HEK293 (cell line): ENCODE data around the gene BMS1.

Experiments
- CTCF ChIA-PET: fragments of 350-600 bp; formaldehyde crosslinking; extraction: SDS; loops from one replicate; lab custom pipeline; 2021; ENCODE audit warnings: antibody characterized with exemption; lab: Yijun Ruan, JAX
- POLR2A ChIA-PET: fragments of 300-600 bp; formaldehyde crosslinking; extraction: SDS; loops from one replicate; lab custom pipeline; 2020; ENCODE audit warnings: antibody characterized with exemption, inconsistent platforms; lab: Yijun Ruan, JAX
- H3K27ac ChIP-seq: fragments of 200-500 bp; sonication (Bioruptor generic); 2 replicates; pipeline ENCODE4 v1.5.1; 2014; ENCODE audit warnings: low read depth, low read length, control low read depth, inconsistent platforms; ENCODE audit errors: extremely low read depth
- H3K36me3 ChIP-seq, 2 experiments: fragments of 200-500 bp in 1 of 2; sonication (Bioruptor generic) in 1 of 2; 1 replicate in 1 of 2; 2 replicates in 1 of 2; pipeline ENCODE4 v1.5.1; 2014 to 2017; ENCODE audit warnings: inconsistent platforms in 2 of 2, low read length in 2 of 2; ENCODE audit not compliant: control insufficient read depth in 2 of 2, insufficient read depth in 1 of 2
- H3K4me1 ChIP-seq: fragments of 200-500 bp; sonication (Bioruptor generic); 2 replicates; pipeline ENCODE4 v1.5.1; 2014; ENCODE audit warnings: mild to moderate bottlenecking, low read length, inconsistent platforms; ENCODE audit not compliant: control insufficient read depth, insufficient read depth
- H3K4me3 ChIP-seq: 2 replicates; pipeline ENCODE4 v1.5.1; 2011; ENCODE audit warnings: low read depth, mild to moderate bottlenecking, control low read depth, low read length, moderate library complexity
- H3K9me3 ChIP-seq: fragments of 200-500 bp; sonication (Bioruptor generic); 2 replicates; pipeline ENCODE4 v1.5.1; 2014; ENCODE audit warnings: low read depth, low read length, inconsistent platforms; ENCODE audit not compliant: control insufficient read depth, insufficient read depth
- ELK4 ChIP-seq: IDR thresholded peaks from 2 replicates; pipeline ENCODE4 v1.6.1; 2011; ENCODE audit warnings: mild to moderate bottlenecking, low read depth, low read length, borderline replicate concordance
- FEZF1 ChIP-seq: fragments of 450-650 bp; formaldehyde crosslinking; IDR thresholded peaks from 2 replicates; pipeline ENCODE4 v1.5.1; 2016; ENCODE audit warnings: missing biosample characterization, missing genetic modification characterization
- GFI1B ChIP-seq: fragments of 450-650 bp; formaldehyde crosslinking; IDR thresholded peaks from 2 replicates; pipeline ENCODE4 v1.5.1; 2016; ENCODE audit warnings: missing biosample characterization, missing genetic modification characterization
- GLI4 ChIP-seq: fragments of 450-650 bp; formaldehyde crosslinking; IDR thresholded peaks from 2 replicates; pipeline ENCODE4 v1.5.1; 2016; ENCODE audit warnings: missing biosample characterization, missing genetic modification characterization
- KLF10 ChIP-seq: fragments of 450-650 bp; IDR thresholded peaks from 2 replicates; pipeline ENCODE4 v1.5.1; 2018; ENCODE audit warnings: missing biosample characterization, mild to moderate bottlenecking, missing genetic modification characterization
- KLF8 ChIP-seq: fragments of 450-650 bp; formaldehyde crosslinking; IDR thresholded peaks from 2 replicates; pipeline ENCODE4 v1.5.1; 2016; ENCODE audit warnings: missing biosample characterization, missing genetic modification characterization
- OVOL3 ChIP-seq: fragments of 450-650 bp; formaldehyde crosslinking; IDR thresholded peaks from 2 replicates; pipeline ENCODE4 v1.5.1; 2016; ENCODE audit warnings: missing biosample characterization, missing genetic modification characterization
- PATZ1 ChIP-seq: fragments of 450-650 bp; formaldehyde crosslinking; IDR thresholded peaks from 2 replicates; pipeline ENCODE4 v1.5.1; 2016; ENCODE audit warnings: missing biosample characterization, missing genetic modification characterization
- SCRT2 ChIP-seq: fragments of 450-650 bp; formaldehyde crosslinking; IDR thresholded peaks from 2 replicates; pipeline ENCODE4 v1.5.1; 2016; ENCODE audit warnings: missing biosample characterization, missing genetic modification characterization
- TSHZ1 ChIP-seq: fragments of 450-650 bp; formaldehyde crosslinking; IDR thresholded peaks from 2 replicates; pipeline ENCODE4 v1.5.1; 2016; ENCODE audit warnings: missing biosample characterization, missing genetic modification characterization, borderline replicate concordance
- ZBTB1 ChIP-seq: fragments of 450-650 bp; formaldehyde crosslinking; IDR thresholded peaks from 2 replicates; pipeline ENCODE4 v1.5.1; 2016; ENCODE audit warnings: missing biosample characterization, missing genetic modification characterization
- ZIC2 ChIP-seq: fragments of 450-650 bp; formaldehyde crosslinking; IDR thresholded peaks from 2 replicates; pipeline ENCODE4 v1.5.1; 2016; ENCODE audit warnings: missing biosample characterization, missing genetic modification characterization
- ZNF155 ChIP-seq: fragments of 450-650 bp; formaldehyde crosslinking; IDR thresholded peaks from 2 replicates; pipeline ENCODE4 v1.5.1; 2016; ENCODE audit warnings: missing biosample characterization, missing genetic modification characterization
- ZNF169 ChIP-seq: fragments of 450-650 bp; formaldehyde crosslinking; IDR thresholded peaks from 2 replicates; pipeline ENCODE4 v1.5.1; 2016; ENCODE audit warnings: missing biosample characterization, missing genetic modification characterization
- ZNF2 ChIP-seq: fragments of 450-650 bp; formaldehyde crosslinking; IDR thresholded peaks from 2 replicates; pipeline ENCODE4 v1.5.1; 2016; ENCODE audit warnings: missing biosample characterization, missing genetic modification characterization
- ZNF24 ChIP-seq: fragments of 450-650 bp; formaldehyde crosslinking; IDR thresholded peaks from 2 replicates; pipeline ENCODE4 v1.5.1; 2016; ENCODE audit warnings: missing biosample characterization, missing genetic modification characterization
- ZNF302 ChIP-seq: fragments of 450-650 bp; formaldehyde crosslinking; IDR thresholded peaks from 2 replicates; pipeline ENCODE4 v1.5.1; 2016; ENCODE audit warnings: missing biosample characterization, missing genetic modification characterization, low read depth
- ZNF341 ChIP-seq: fragments of 450-650 bp; formaldehyde crosslinking; IDR thresholded peaks from 2 replicates; pipeline ENCODE4; 2016; ENCODE audit warnings: low read depth, missing biosample characterization, missing genetic modification characterization
- ZNF423 ChIP-seq: fragments of 450-650 bp; formaldehyde crosslinking; IDR thresholded peaks from 2 replicates; pipeline ENCODE4 v1.5.1; 2016; ENCODE audit warnings: missing biosample characterization, missing genetic modification characterization
- ZNF426 ChIP-seq: fragments of 450-650 bp; formaldehyde crosslinking; IDR thresholded peaks from 2 replicates; pipeline ENCODE4 v1.5.1; 2017; ENCODE audit warnings: missing biosample characterization, missing genetic modification characterization, mild to moderate bottlenecking, inconsistent platforms, moderate library complexity
- ZNF560 ChIP-seq: fragments of 450-650 bp; formaldehyde crosslinking; IDR thresholded peaks from 2 replicates; pipeline ENCODE4 v1.5.1; 2017; ENCODE audit warnings: missing biosample characterization, missing genetic modification characterization, borderline replicate concordance
- ZNF701 ChIP-seq: fragments of 450-650 bp; formaldehyde crosslinking; IDR thresholded peaks from 2 replicates; pipeline ENCODE4 v1.5.1; 2016; ENCODE audit warnings: missing biosample characterization, missing genetic modification characterization
- ZNF747 ChIP-seq: fragments of 450-650 bp; formaldehyde crosslinking; IDR thresholded peaks from 2 replicates; pipeline ENCODE4 v1.5.1; 2016; ENCODE audit warnings: missing biosample characterization, missing genetic modification characterization
- ZNF777 ChIP-seq: fragments of 450-650 bp; formaldehyde crosslinking; IDR thresholded peaks from 2 replicates; pipeline ENCODE4 v1.5.1; 2017; ENCODE audit warnings: missing biosample characterization, missing genetic modification characterization, borderline replicate concordance
- ZNF792 ChIP-seq: fragments of 450-650 bp; formaldehyde crosslinking; IDR thresholded peaks from 2 replicates; pipeline ENCODE4 v1.5.1; 2016; ENCODE audit warnings: missing biosample characterization, missing genetic modification characterization
- ZNF830 ChIP-seq: fragments of 450-650 bp; IDR thresholded peaks from 2 replicates; pipeline ENCODE4 v1.5.0; 2018; ENCODE audit warnings: missing biosample characterization, missing genetic modification characterization, low read depth, mild to moderate bottlenecking, moderate library complexity
- ZSCAN23 ChIP-seq: fragments of 450-650 bp; formaldehyde crosslinking; IDR thresholded peaks from 2 replicates; pipeline ENCODE4 v1.5.1; 2016; ENCODE audit warnings: missing biosample characterization, missing genetic modification characterization
- TF ChIP-seq, protein P1 (sequence below): fragments of 450-650 bp; formaldehyde crosslinking; IDR thresholded peaks from 2 replicates; pipeline ENCODE4 v1.5.1; 2017; ENCODE audit warnings: missing biosample characterization, missing genetic modification characterization
- TF ChIP-seq, protein P2 (sequence below): fragments of 450-650 bp; formaldehyde crosslinking; IDR thresholded peaks from 2 replicates; pipeline ENCODE4 v1.5.1; 2017; ENCODE audit warnings: missing biosample characterization, missing genetic modification characterization

The BMS1 gene

GRCh38 chr10:42836096-42836495 lies 53.5 kb downstream of the BMS1 start (continued):
- TF ChIP-seq, protein P1, sequence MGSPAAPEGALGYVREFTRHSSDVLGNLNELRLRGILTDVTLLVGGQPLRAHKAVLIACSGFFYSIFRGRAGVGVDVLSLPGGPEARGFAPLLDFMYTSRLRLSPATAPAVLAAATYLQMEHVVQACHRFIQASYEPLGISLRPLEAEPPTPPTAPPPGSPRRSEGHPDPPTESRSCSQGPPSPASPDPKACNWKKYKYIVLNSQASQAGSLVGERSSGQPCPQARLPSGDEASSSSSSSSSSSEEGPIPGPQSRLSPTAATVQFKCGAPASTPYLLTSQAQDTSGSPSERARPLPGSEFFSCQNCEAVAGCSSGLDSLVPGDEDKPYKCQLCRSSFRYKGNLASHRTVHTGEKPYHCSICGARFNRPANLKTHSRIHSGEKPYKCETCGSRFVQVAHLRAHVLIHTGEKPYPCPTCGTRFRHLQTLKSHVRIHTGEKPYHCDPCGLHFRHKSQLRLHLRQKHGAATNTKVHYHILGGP: no peak
- TF ChIP-seq ZNF701 (tag by site-specific recombination) (no peak), ZNF24 (tag by site-specific recombination) (no peak), ZNF747 (tag by site-specific recombination) (no peak), SCRT2 (no peak), KLF8 (tag by site-specific recombination) (no peak), ELK4 (no peak), OVOL3 (tag by site-specific recombination) (no peak), ZNF792 (no peak), ZNF341 (tag by site-specific recombination) (no peak), ZSCAN23 (no peak)

DNA sequence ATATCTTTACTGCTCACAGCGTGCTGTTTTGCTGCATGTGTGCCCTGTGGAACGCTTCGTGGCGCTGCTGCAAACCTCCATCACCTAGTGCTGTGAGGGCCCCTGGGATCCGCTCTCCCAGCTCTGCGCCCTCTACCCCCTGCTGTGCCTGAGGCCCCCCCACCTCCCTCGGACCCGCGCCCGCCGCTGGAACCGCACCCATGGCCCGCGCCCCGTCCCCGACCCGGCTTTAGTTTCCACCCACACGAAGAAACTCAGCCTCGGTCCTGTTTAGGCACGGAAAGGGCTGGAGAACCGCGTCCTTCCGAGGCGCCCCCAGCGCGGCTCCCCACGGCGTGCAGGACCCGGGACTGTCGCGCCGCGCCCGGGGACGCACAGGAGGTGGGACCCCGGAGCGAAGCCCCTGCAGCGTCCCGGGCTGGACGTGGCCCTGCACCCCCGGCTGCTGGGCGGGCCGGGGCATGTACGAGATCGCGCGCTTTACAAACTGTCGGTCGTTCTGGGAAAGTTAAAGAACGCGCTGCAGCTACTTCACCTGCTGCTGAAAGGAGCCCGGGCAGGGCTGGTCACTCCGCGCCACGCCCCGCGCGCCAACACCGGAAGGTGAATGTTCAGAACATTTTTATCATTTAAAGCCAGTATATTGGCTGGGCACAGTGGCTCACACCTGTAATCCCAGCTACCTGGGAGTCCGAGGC lies 54.3 kb downstream of the BMS1 start:
- Histone ChIP-seq H3K9me3 (no peaks in the 10 kb centered on the region), H3K36me3 (peaks cover 2 to 8% of the 10 kb centered on the region in 2 experiments; a peak in 1 of 3 replicates), H3K4me3 (peak overlapping the region; percentile 36), H3K27ac (no peak overlapping the region), H3K4me1 (no peaks in the 10 kb centered on the region)
- CTCF ChIA-PET: interaction anchor here (0.5 kb wide), 1 partner anchor 46 kb away, joined by 3 read pairs; no protein-coding TSS in a partner anchor
- POLR2A ChIA-PET: interaction anchor here (0.7 kb wide), 1 partner anchor 274 kb away, joined by 7 read pairs; no protein-coding TSS in a partner anchor
- no peak for TF ChIP-seq GFI1B (tag by site-specific recombination)
- TF ChIP-seq ZNF155 (tag by site-specific recombination): no peak
- TF ChIP-seq FEZF1 (tag by site-specific recombination): no peak
- peak; percentile 91 for TF ChIP-seq ZIC2
- no peak for TF ChIP-seq ZNF426
- TF ChIP-seq GLI4 (tag by site-specific recombination): no peak
- no peak for TF ChIP-seq ZNF830 (tag by site-specific recombination)
- TF ChIP-seq PATZ1 (tag by site-specific recombination): peak; percentile 81
- TF ChIP-seq ZNF423: peak; percentile 94
- TF ChIP-seq ZNF302 (tag by site-specific recombination): no peak
- TF ChIP-seq, protein P2, sequence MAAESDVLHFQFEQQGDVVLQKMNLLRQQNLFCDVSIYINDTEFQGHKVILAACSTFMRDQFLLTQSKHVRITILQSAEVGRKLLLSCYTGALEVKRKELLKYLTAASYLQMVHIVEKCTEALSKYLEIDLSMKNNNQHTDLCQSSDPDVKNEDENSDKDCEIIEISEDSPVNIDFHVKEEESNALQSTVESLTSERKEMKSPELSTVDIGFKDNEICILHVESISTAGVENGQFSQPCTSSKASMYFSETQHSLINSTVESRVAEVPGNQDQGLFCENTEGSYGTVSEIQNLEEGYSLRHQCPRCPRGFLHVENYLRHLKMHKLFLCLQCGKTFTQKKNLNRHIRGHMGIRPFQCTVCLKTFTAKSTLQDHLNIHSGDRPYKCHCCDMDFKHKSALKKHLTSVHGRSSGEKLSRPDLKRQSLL (tag by site-specific recombination): no peak
- TF ChIP-seq ZNF341 (tag by site-specific recombination): 0 out of 2 replicates have a peak, but pooled peaks have one; percentile 26
- no peak for TF ChIP-seq TSHZ1 (tag by site-specific recombination)
- no peak for TF ChIP-seq KLF10 (tag by site-specific recombination)
- TF ChIP-seq ZNF560: no peak
- no peak for TF ChIP-seq ZNF747 (tag by site-specific recombination)
- TF ChIP-seq ZBTB1 (tag by site-specific recombination): no peak
- TF ChIP-seq ZNF169: no peak
- TF ChIP-seq ZNF2 (tag by site-specific recombination): 0 out of 2 replicates have a peak, but pooled peaks have one; percentile 25
- no peak for TF ChIP-seq ZNF777 (tag by site-specific recombination)
